ENCODE data around the gene PAQR4.

PAQR4 gene

DNA sequence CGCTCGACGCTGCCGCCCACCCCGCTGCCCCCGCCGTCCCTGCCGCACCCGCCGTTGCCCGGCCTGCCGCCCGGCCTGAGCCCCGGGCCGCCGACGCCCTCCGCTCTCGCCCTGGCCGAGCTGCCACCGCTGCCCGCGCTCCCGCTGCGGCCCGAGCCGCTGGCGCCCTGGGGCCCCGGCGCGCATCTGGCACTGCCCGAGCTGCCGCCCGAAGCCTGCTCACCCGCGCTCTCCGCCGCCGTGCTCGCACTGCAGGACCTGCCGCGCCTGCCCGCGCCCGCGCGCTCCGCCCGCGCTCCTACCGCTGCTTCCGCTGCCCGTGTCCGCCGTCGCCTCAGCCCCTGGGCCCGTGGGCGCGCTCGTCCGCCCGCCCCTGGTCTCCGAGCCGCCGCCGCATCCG lies 35.2 kb downstream of the PAQR4 start:
- Histone ChIP-seq H3K4me3 (ENCODE audit: low read length) (no peak overlapping the region), H3K4me1 (ENCODE audit: low read length) (peaks cover 11% of the 10 kb centered on the region), H3K9me3 (replicated peaks; ENCODE audit: insufficient read depth, low read length) (no peaks in the 10 kb centered on the region), H3F3A (ENCODE audit: insufficient read depth, low read length) (peaks cover 3% of the 10 kb centered on the region; the same call in 1 of the 2 replicates), H3K9ac (ENCODE audit: low read length) (no peak overlapping the region), H3K27ac (ENCODE audit: low read length) (no peak overlapping the region), H2AFZ (ENCODE audit: low read length) (no peak overlapping the region), H4K20me1 (ENCODE audit: insufficient read depth, low read length) (no peaks in the 10 kb centered on the region), H3K36me3 (replicated peaks; ENCODE audit: insufficient read depth, low read length) (no peaks in the 10 kb centered on the region), H3K9me2 (replicated peaks; ENCODE audit: insufficient read depth, low read length) (no peaks in the 10 kb centered on the region), H3K79me2 (ENCODE audit: low read length) (no peaks in the 10 kb centered on the region), H3K4me2 (ENCODE audit: low read depth, low read length) (no peak overlapping the region), H3K27me3 (replicated peaks; ENCODE audit: insufficient read depth, low read length) (peaks cover 54% of the 10 kb centered on the region)
- DNase-seq, result peak; percentile 35
- TF ChIP-seq, protein P1, sequence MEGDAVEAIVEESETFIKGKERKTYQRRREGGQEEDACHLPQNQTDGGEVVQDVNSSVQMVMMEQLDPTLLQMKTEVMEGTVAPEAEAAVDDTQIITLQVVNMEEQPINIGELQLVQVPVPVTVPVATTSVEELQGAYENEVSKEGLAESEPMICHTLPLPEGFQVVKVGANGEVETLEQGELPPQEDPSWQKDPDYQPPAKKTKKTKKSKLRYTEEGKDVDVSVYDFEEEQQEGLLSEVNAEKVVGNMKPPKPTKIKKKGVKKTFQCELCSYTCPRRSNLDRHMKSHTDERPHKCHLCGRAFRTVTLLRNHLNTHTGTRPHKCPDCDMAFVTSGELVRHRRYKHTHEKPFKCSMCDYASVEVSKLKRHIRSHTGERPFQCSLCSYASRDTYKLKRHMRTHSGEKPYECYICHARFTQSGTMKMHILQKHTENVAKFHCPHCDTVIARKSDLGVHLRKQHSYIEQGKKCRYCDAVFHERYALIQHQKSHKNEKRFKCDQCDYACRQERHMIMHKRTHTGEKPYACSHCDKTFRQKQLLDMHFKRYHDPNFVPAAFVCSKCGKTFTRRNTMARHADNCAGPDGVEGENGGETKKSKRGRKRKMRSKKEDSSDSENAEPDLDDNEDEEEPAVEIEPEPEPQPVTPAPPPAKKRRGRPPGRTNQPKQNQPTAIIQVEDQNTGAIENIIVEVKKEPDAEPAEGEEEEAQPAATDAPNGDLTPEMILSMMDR (IDR thresholded peaks at IDR 0.05; ENCODE audit: low read length), result no peak
- TF ChIP-seq EZH2 (optimal IDR thresholded peaks at IDR 0.05; ENCODE audit: low read depth, low read length) (no peak), EZH2phosphoT487 (IDR thresholded peaks at IDR 0.05; ENCODE audit: low read length) (no peak)

DNA sequence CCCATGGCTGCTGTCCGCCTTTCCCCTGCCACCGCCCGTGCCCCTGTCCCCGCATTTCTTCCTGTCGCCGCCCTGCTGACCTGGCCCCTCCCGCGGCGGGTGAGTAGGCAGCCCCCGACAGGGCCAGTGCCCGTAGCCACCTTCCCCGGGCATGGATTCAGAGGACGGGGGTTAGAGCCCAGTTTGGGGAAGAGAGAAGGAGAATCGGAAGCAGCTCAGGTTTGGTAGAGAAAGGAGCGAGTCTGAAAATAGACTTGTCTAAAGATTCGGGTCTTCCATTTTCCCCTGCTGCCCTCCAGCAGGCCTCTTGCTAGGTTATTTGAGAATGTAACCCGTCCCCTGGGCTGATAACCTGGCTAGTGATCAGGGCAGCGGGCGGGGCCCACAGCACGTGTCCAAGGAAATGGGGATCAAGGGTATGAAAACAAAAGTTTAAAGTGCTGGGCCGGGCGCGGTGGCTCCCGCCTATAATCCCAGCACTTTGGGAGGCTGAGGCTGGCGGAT lies 35.7 kb downstream of the PAQR4 start:
- Histone ChIP-seq H3K79me2 (ENCODE audit: low read length) (no peaks in the 10 kb centered on the region), H3K9me3 (replicated peaks; ENCODE audit: insufficient read depth, low read length) (no peaks in the 10 kb centered on the region), H2AFZ (ENCODE audit: low read length) (peak overlapping the region; percentile 50), H3K36me3 (replicated peaks; ENCODE audit: insufficient read depth, low read length) (no peaks in the 10 kb centered on the region), H3K9me2 (replicated peaks; ENCODE audit: insufficient read depth, low read length) (no peaks in the 10 kb centered on the region), H3K27me3 (replicated peaks; ENCODE audit: insufficient read depth, low read length) (peaks cover 54% of the 10 kb centered on the region), H3K27ac (ENCODE audit: low read length) (no peak overlapping the region), H3K4me1 (ENCODE audit: low read length) (peaks cover 11% of the 10 kb centered on the region), H4K20me1 (ENCODE audit: insufficient read depth, low read length) (no peaks in the 10 kb centered on the region), H3F3A (ENCODE audit: insufficient read depth, low read length) (peaks cover 3% of the 10 kb centered on the region; the same call in 1 of the 2 replicates), H3K4me3 (ENCODE audit: low read length) (peak overlapping the region; percentile 51), H3K4me2 (ENCODE audit: low read depth, low read length) (peak overlapping the region; percentile 87), H3K9ac (ENCODE audit: low read length) (no peak overlapping the region)
- no peak for DNase-seq
- TF ChIP-seq EZH2phosphoT487 (IDR thresholded peaks at IDR 0.05; ENCODE audit: low read length), result no peak
- TF ChIP-seq, protein P1 (IDR thresholded peaks at IDR 0.05; ENCODE audit: low read length), result no peak
- no peak for TF ChIP-seq EZH2 (optimal IDR thresholded peaks at IDR 0.05; ENCODE audit: low read depth, low read length)

DNA sequence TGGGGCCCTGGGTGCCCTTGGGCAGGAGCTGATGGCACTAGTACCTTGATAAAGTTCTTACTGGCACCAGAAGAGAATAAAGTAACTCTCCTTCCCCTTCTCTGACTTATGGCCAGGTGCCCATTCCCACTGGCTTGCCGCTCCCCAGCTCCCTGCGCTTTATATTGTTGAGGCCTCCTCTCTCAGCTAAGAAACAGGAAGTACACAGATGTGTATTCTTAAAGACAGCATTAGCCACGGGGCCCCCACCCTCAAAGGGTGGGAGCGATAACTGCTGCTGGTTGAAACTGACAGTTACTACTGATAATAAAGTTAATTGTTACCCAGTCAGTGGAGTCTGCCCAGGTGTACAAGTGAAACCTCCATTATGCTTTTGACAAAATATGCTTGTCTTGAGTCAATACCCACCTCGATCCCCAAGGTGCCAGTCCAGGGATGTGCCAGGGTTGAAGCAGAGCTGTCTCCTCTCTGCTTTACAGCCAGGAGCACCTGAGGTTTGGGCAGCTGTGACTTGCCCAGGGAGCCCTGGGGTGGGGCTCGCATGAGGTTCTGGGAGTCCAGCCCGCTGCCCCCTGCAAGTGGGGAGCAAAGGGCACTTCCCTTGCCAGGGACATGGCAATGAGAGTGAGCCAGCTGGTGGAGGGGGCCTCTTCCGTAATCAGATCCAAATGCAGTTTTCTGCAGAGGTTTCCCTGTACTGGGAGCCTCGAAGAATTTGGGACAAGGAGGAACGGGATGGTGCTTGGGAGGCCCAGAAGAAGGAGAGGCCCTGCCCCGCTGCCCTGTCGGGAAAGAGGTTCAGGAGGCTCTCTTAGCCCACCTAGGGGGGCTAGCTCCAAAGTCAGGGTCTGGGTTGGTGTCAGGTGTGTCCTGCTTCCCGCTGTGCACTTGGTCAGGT lies 38.2 kb downstream of the PAQR4 start:
- no peak overlapping the region for H3K9ac ChIP-seq (ENCODE audit: low read length)
- TF ChIP-seq, protein P1 (IDR thresholded peaks at IDR 0.05; ENCODE audit: low read length), result no peak
- TF ChIP-seq EZH2phosphoT487 (IDR thresholded peaks at IDR 0.05; ENCODE audit: low read length), result no peak
- no peak for TF ChIP-seq EZH2 (optimal IDR thresholded peaks at IDR 0.05; ENCODE audit: low read depth, low read length)
- no peak for DNase-seq
- H3K4me1 ChIP-seq (ENCODE audit: low read length), result peaks cover 16% of the 10 kb centered on the region
- no peaks in the 10 kb centered on the region for H3K36me3 ChIP-seq (replicated peaks; ENCODE audit: insufficient read depth, low read length)
- H3K27me3 ChIP-seq (replicated peaks; ENCODE audit: insufficient read depth, low read length), result peaks cover 54% of the 10 kb centered on the region
- H3K79me2 ChIP-seq (ENCODE audit: low read length), result no peaks in the 10 kb centered on the region
- H4K20me1 ChIP-seq (ENCODE audit: insufficient read depth, low read length), result no peaks in the 10 kb centered on the region
- H3K27ac ChIP-seq (ENCODE audit: low read length), result no peak overlapping the region
- H3K9me3 ChIP-seq (replicated peaks; ENCODE audit: insufficient read depth, low read length), result no peaks in the 10 kb centered on the region
- no peak overlapping the region for H3K4me2 ChIP-seq (ENCODE audit: low read depth, low read length)
- no peak overlapping the region for H2AFZ ChIP-seq (ENCODE audit: low read length)
- peaks cover 3% of the 10 kb centered on the region; the same call in 1 of the 2 replicates for H3F3A ChIP-seq (ENCODE audit: insufficient read depth, low read length)
- no peaks in the 10 kb centered on the region for H3K9me2 ChIP-seq (replicated peaks; ENCODE audit: insufficient read depth, low read length)
- no peak overlapping the region for H3K4me3 ChIP-seq (ENCODE audit: low read length)
